Amygdala (tissue), 56 donors: ENCODE results near the gene A4GALT.
A peak's percentile ranks its signal among the peaks of the same experiment; 100 is the strongest.

Experiments used
- DNase-seq, 56 donors: peaks; one replicate each; lab custom pipeline; 2025; lab: John Stamatoyannopoulos, UW

A4GALT gene

DNA sequence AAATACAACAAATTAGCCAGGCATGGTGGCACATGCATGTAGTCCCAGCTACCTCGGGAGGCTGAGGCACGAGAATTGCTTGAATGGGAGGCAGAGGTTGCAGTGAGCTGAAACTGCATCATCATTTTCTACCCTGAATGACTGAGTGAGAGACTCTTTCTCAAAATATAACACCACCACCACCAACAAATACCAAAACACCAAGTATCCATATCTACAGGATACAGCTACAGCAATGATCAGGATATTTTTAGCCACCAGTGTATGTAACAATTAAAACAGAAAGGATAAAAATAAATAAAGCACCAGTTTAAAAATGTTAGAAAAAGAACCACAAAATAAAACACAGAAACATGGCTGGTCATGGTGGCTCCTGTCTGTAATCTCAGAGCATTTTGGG, 13.2 kb downstream of the A4GALT start:
- DNase-seq = no peak

DNA sequence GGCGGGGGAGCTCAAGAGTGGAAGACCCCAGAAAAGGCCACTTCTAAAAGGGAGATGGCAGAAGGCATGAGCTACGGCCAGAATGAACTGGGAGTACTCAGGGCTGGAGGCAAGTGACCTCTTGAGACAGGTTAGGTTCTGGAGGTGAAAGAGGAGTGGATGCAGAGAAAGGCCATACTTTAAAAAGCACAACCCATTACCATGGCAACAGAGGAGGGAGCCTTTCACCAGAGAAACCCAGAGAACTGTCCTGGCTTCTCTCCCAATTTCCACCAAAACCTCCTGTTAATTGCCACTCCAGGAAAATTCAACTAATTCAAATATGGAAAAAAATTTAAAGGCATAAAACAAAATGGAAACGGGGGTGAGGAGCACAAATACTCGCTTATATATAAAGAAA, 15.8 kb downstream of the A4GALT start:
- no peak for DNase-seq

- no peak for DNase-seq
Measured at GRCh38 chr22:42702675-42703074, 18.0 kb downstream of the A4GALT start.

DNA sequence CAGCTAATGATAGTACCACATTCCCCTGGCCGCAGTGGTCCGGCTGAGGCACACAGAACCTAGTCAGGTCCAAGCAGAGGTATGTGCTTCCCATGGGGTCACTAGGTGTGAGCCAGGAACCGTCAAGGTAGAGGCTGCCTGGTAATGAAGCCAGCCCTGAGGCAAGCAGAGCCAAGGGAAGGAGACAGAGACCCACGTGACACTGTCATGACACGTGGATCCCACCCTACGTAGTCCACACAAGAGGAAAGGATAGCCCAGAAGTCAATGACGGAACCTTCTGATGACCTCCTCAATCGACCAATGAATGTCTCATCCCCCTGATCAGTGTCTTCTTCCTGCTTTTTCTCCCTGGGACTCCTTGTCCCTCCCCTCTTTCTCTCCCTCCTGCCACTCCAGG, 19.0 kb downstream of the A4GALT start:
- DNase-seq = no peak

DNA sequence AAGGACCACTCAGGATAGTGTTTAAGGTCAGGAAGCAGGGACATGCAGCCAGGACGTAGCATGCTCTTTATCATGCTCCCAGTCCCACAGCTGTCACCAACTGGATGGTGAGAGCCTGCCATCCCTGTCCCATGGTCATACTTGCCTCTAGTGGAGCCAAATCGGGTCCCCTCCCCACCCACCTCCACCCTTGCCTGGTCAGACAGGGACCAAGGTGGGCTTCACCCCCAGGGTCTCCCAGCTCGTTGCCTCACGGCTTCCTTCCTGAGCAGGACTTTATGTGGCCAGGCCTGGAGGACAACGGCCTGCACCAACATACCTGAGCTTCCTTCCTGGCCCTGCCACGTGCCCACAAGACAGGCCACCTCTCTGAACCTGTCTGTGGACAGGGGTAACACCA, 19.8 kb downstream of the A4GALT start:
- no peak for DNase-seq

DNA sequence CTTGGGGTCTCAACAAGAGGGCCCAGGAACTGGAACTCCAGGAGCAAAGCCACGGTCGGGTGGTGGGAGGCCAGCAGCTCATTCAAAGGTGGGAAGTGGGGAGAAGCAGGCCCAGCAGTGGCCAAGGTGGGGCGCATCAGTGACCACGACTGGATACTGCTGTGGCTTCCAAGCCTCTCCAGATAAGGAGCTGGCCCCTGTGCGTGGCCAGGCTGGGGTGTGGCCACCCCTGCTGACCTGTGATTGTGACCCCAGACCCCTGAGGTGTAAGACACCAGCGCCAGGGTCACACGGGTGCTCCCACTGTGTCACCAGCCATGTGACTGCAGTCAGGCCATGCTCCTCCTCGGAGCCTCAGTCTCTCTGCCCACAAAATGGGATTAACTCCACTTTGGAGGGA, 20.3 kb downstream of the A4GALT start:
- no peak for DNase-seq

- no peak for DNase-seq
Measured at GRCh38 chr22:42699976-42700352, 20.7 kb downstream of the A4GALT start.

DNA sequence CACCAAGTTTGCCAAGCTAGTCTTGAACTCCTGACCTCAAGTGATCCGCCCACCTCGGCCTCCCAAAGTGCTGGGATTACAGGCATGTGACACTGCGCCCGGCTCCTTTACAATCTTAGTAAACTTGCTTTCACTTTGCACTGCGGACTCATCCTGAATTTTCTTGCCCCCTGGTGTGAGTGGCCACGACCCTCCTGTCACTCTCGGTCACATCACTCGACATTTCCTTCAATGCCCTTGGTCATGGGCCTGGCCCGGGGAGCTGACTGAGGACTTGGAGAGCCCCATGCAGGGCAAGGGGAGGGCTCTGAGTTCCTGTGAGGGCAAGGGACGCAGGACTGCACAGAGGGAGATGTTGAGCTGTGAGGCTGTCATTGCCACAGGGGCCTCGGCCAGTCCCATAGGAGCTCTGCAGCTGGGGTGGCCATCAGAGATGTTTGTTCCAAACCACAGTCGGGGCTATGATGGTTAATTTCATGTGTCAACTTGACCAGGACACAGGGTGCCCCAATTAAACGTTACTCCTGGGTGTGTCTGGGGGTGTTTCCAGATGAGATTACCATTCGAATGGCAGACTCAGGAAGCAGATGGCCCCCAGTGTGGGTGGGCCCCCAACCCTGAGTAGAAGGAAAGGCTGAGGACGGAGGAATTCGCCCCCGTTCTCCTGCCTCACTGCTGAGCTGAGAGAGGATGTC, 21.2 kb downstream of the A4GALT start:
- DNase-seq = no peak

- no peak for DNase-seq
Measured at GRCh38 chr22:42697542-42698013, 23.1 kb downstream of the A4GALT start.

DNA sequence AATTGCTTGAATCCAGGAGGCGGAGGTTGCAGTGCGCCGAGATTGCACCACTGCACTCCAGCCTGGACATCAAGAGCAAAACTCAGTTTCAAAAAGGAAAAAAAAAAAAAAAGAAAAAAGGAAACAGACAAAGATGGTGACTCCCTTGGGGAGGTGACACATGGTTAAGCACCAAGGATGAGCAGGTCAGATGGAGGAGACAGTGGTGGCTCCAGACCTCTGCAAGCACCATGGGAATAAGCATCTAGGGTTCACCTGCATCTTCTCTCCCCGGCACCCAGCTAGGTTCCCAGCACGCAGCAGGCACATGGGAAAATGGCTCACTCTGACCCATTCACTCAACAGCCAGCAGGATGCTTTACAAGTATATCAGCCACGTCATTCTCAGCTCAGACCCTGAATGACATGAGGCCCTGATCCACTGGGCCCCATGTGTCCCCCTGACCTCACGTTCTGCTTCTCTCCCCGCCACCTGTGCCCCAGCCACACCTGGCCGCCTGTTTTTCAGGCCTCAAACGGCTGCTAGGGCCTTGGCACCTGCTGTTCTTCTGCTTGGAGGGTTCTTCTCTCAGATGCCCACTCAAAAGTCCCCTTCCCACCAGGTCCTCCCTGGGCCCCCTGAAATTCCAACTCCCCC, 24.2 kb downstream of the A4GALT start:
- DNase-seq = no peak

DNA sequence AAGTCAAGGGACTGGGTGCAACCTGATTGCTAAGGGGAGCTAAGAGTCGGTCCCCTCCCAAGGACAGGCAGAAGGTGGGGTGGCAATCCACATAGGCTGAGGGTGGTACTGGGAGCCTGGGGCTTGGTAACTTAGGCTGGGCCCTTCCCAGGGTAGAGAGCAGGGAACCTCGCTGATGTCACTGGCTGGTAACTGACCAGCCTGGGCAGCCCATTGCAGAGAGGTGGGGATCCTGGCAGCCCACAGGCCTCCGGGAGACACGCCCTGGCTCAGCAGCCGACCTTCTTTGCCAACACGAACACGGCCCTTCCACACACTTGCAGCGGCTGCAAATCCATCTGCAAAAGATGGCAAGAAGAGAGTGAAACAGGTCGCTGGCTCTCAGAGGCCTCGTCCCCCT, 25.4 kb downstream of the A4GALT start:
- peak in 22 of 56 donors; percentile 5 to 73 (median 27) for DNase-seq

- DNase-seq = no peak
Measured at GRCh38 chr22:42693763-42694683, 26.6 kb downstream of the A4GALT start.

GRCh38 chr22:42693055-42693762, 27.5 kb downstream of the A4GALT start:
- no peak for DNase-seq

DNA sequence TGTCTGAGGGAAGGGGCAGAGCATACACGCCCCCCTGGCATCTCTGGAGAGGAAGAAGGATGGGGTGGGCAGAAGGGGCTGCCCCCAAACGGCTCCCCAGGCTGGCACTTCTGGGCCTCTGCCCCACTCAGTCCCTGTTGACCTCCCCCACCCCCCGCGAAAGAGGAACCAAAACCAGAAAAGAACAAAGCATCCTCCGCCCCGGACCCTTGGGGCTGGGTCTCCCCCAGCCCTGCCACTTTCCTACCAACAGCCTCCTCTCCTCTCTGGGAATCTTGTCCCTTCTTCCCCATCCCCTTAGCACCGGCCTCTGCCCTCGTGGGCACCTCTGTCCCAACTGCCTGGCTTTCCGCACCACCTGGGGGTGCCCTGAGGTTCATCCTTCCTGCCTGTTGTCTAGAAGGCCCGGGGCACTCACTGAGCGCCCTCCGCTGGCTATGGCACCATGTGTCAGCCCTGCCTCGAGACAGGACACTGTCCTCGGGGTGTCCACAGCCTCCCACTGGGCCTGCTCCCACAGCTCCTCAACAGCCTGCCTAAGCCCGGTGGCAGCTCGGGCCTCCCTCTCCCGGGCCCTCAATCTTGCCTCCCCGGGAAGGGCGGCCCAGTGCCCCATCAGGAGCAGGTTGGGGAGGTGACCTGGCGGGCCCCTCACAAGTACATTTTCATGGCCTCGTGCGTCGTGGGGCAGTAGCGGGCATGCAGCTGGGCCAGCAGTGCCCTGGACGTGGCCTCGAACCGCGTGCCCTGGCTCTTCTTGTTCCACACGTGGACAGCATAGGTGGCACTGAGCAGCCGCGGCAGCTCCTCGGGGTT, 28.2 kb downstream of the A4GALT start:
- DNase-seq = no peak

DNA sequence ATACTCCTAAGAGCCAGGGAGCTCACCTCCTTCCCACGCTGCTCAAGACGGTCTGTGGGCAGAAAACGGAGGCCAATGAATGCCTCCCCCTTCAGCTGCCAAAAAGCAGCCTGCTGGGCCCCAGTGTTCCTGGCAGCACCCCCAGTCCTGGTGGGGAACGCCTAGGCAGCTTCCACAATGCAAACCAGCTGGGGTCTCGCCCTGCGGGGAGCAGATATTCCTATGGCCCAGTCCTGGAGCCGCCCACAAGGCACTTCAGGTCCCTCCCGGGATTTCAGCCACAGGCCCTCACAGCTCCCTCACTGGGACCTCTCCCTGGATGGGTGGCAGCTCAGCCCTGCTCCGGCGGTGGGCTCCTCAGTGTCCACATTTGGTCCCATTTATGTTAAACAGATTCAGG, 29.2 kb downstream of the A4GALT start:
- no peak for DNase-seq

GRCh38 chr22:42688241-42689211, 32.1 kb downstream of the A4GALT start:
- peak in 26 of 56 donors; percentile 12 to 63 (median 36) for DNase-seq

DNA sequence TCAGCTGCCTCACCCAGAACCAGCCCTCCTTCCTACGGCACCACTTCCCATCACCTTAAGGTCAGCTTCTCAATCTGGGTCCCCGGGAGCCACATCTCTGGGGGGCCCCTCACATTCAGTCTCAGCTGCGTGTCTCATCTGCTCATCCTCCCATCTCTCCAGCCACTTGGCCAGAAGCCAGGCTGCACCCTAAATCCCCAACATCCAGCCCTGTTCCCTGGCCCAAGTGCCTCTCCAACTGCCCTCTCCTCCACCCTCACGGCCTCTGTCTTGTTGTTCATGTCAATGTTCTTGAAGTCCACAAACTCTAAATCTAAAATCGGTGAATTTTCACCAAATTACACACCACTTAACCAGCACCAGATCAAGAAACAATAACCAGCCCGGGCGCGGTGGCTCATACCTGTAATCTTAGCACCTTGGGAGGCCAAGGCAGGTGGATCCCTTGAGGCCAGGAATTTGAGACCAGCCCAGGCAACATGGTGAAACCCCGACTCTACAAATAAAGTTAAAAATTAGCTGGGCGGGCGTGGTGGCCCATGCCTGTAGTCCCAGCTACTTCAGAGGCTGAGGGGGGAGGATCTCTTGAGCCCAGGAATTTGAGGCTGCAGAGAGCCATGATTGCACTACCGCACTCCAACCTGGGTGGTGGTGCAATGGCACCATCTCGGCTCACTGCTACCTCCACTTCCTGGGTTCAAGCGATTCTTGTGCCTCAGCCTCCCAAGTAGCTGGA, 33.7 kb downstream of the A4GALT start:
- DNase-seq = no peak
